ENCODE results near the gene MED12L.
"Not testable (repeated sequence)": the region's sequence is repeated elsewhere in the genome, so short reads cannot be mapped to it uniquely, and the experiment has no call there.

- not testable (repeated sequence) for TF ChIP-seq RCOR1 (IDR thresholded peaks at IDR 0.05; ENCODE audit: borderline replicate concordance in 1 of 2, low read depth in 2 of 2, low read length in 2 of 2); CTCF (IDR thresholded peaks at IDR 0.05 in 2 of 3, conservative IDR thresholded peaks at IDR 0.05 in 1 of 3; ENCODE audit: insufficient read depth in 2 of 3, low read depth in 1 of 3, low read length in 3 of 3); BHLHE40 (IDR thresholded peaks at IDR 0.05; ENCODE audit: low read length); EZH2 (IDR thresholded peaks at IDR 0.05; ENCODE audit: borderline replicate concordance, low read depth, low read length); NCOA2 (IDR thresholded peaks at IDR 0.05; ENCODE audit: partially characterized antibody in 2 of 2); ZFX (CRISPR knock-in tag; IDR thresholded peaks at IDR 0.05); L3MBTL2 (IDR thresholded peaks at IDR 0.05); CHD2 (IDR thresholded peaks at IDR 0.05; ENCODE audit: low read depth, low read length); NFATC3 (IDR thresholded peaks at IDR 0.05); ZNF561 (CRISPR knock-in tag; conservative IDR thresholded peaks at IDR 0.05); GTF2F1 (IDR thresholded peaks at IDR 0.05; ENCODE audit: low read depth, low read length); ZNF274 (IDR thresholded peaks at IDR 0.05; ENCODE audit: borderline replicate concordance, low read depth, low read length)
These were observed 156.5 kb downstream of the MED12L start for GRCh38 chr3:151242006-151242405.

Measured in K562 (cell line).